HG03378 (cell line): ENCODE data around the gene TMEM212.
"Not testable (repeated sequence)": the region's sequence is repeated elsewhere in the genome, so short reads cannot be mapped to it uniquely, and the experiment has no call there.

Experiments
- ATAC-seq: cut with Tn5 transposase; IDR thresholded peaks from one replicate; pipeline ENCODE4 v1.9.1; 2021; ENCODE audit warnings: mild to moderate bottlenecking, moderate library complexity; ENCODE audit not compliant: unreplicated experiment

TMEM212 gene

DNA sequence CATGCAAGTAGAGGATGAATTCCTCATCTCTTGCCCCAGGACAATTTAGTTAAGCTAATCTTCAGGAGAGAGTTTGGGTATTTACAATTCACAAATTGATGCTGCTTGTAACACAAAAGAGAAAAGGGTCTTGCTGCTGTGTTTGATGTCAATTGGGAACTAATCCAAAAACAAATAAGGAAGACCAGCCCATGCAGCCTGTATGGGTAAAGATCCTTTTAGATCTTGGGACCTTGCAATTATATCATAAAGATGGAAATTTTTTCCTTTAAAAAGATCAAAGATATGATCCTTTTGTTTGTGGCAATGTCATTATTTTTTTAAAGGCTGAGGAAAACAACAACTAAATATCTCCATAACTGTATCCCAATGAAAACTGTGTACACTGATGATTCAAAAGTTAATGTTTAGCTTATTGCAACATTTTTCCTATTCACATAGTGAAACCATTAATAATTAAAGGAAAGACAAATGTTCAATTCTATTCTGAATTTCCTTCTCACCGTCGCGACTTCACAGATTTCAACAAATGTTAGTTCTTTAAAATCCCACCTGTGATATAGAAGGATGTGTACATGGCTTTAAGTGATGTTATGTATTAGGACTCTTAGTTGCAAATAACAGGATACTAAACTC is 40.2 kb downstream of the TMEM212 start:
- ATAC-seq, result no peak

DNA sequence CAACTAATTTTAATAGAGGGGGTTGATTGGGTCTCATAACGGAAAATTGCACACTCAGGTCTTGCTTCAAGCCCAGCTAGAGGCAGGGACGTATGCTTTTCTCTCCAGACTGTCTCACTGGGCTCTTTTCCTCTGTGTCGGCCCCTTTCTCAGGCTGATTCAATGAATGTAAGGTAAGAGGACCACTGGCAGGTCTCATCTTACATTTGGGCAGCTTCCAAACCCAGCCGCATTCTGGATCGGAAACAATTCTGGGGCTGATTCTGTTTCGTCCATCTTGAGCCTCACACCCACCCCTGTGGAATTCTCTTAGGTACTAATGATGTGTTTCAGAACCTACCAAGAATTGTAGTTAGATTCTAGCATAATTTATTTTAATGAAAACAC is 40.7 kb downstream of the TMEM212 start:
- ATAC-seq, result no peak

DNA sequence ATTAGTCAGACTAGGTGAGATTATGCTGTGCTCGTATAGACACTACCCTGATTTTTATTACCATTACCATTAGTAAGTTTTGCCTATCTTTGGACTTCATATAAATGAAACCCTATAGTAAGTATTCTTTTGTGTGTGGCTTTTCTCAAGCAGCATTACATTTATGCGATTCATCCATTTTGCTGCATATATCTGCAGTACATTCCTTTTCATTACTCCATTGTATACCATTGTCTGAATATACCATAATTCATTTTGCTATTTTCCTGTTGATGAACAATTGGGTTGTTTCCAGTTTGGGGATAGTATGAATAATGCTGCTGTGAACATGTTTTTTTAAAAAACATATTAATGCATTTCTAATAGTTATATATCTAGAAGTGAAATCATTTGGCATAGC is 45.3 kb downstream of the TMEM212 start:
- no peak for ATAC-seq

GRCh38 chr3:171890398-171890797 is 47.2 kb downstream of the TMEM212 start:
- no peak for ATAC-seq

DNA sequence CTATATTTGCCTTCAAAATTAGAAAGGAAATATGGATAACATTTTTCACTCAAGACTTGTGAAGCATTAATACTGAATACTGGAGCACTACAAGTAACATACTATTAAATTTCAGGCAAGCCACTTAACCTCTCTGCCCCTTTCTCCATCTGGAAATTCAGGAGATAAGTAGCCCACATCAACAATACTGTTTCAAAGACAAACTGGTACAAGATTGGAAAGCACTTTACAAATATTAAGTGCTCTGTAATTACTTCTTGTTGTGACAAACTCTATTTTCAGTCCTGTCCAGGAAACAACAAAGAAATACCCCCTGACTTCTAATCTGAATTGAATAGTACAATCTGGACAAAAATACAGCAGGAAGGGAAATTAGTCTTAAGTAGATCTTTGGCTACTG is 49.3 kb downstream of the TMEM212 start:
- ATAC-seq, result no peak

DNA sequence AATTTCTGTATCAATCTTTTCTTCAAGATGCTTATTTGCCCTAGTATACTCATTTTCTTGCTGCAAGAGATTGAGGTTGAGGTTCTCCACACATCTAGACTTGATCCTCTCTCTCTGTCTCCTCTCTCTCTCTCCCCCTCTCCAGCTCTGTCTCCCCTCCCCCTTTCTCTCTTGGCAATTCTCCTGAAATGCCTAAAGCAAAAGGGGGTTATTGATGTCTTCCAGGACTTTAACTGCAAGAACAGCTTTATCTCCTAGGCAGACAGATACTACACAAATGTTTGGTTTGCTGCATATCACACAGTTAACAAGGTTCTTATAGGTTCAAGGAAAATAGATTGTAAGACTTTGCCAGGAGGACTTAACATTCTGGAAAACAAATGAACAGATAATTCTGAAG is 52.1 kb downstream of the TMEM212 start:
- ATAC-seq, result no peak

GRCh38 chr3:171895900-171896299 is 52.8 kb downstream of the TMEM212 start:
- no peak for ATAC-seq

DNA sequence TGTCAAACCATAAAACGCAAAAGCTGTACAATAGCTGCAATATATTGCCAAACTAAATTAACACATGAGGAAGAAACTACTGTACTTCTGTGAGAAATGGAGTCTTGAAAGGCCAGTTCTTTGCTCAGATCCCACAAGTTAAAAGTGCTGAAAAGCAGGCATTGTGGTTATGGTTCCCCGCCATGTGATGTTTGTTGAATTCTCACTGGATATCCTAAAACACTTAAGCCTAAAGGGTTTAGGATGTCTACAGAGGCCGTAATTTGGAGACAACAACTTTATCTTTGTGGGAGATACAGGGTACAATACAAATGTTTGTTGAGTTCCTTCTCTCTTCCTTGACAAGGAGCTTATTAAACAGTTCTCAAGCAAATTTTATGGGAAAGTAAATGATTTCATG is 53.2 kb downstream of the TMEM212 start:
- no peak for ATAC-seq

- no peak for ATAC-seq
Measured at GRCh38 chr3:171898192-171898591, 55.0 kb downstream of the TMEM212 start.

DNA sequence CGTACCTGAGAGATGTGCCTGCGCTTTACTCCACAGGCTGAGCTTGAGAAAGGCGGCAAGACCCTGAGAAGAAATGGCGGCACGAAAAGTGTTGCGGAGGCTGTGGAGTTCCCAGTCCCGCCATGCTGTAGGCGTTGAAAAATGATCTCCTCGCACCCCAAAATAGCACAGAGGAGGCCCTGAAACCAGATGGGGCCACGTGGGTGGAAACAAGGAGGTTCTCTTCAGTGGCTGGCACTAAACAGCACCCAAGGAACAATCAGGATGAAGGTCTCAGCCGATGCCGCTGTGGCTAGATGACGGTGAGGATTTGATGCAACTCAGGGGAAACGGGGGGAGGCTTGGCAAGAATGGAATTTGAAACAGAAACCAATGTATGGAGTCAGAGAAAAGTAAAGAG is 57.3 kb downstream of the TMEM212 start:
- no peak for ATAC-seq

DNA sequence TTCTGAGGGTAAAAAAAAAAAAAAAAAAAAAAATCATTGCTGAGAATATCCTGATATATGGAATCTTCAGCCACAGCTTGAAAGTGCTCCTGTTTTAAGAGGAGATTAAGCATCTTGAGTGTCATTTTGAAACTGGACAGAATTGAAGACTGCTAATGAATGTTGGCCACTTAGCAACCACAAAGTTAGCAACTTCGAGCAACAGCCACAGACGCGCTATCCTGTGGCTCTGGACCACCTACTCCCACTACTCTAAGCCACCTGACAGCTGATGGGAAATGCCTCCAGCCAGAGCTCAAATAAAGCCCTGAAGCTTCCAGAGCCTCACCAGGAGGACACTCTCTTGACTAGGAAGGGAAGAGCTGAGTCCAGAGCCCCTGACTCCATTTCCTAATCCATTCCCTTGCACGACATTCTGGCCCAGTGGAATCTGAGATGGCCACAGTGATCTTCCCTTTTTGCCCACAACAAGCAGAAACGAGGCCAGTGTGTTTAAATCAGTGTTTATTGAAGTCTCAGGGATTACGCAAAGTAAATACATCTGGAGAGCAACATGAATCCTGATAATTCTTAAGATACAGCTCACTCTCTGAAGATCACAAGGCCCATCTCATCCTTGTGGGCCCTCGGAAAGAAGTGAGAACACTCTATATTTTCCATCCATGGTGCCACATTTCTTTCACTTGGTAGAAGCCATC is 58.6 kb downstream of the TMEM212 start:
- ATAC-seq, result no peak

GRCh38 chr3:171904829-171905228 is 61.7 kb downstream of the TMEM212 start:
- ATAC-seq, result no peak

GRCh38 chr3:171906503-171906902 is 63.4 kb downstream of the TMEM212 start:
- ATAC-seq, result not testable (repeated sequence)

- ATAC-seq, result no peak
Measured at GRCh38 chr3:171906951-171907676, 64.0 kb downstream of the TMEM212 start.

- ATAC-seq, result no peak
Measured at GRCh38 chr3:171907761-171908160, 64.6 kb downstream of the TMEM212 start.

DNA sequence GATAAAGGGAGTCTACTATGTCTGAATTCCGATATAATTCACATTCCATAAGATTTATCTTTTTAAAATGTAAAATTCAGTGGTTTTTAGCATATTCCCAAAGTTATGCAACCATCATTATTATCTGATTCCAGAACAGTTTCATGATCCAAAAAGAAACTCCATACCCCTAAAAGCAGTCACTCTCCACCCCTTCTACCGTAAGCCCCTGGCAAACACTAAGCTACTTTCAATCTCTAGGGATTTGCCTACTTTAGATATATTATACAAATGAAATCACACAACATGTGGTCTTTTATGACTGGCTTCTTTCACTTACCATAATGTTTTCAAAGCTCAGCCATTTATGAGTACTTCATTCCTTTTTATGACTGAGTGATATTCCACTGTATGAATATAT is 65.6 kb downstream of the TMEM212 start:
- ATAC-seq, result no peak
